Activated T-cell treated with anti-CD3 and anti-CD28 coated beads for 1 hour (primary cell): ENCODE measurements around the gene GLB1L3.
"Not testable (repeated sequence)": the region's sequence is repeated elsewhere in the genome, so short reads cannot be mapped to it uniquely, and the experiment has no call there.

Experiments
- DNase-seq: peaks from one replicate; pipeline ENCODE4 v3.0.0-alpha.2; 2020; ENCODE audit warnings: low read depth

GLB1L3 gene

DNA sequence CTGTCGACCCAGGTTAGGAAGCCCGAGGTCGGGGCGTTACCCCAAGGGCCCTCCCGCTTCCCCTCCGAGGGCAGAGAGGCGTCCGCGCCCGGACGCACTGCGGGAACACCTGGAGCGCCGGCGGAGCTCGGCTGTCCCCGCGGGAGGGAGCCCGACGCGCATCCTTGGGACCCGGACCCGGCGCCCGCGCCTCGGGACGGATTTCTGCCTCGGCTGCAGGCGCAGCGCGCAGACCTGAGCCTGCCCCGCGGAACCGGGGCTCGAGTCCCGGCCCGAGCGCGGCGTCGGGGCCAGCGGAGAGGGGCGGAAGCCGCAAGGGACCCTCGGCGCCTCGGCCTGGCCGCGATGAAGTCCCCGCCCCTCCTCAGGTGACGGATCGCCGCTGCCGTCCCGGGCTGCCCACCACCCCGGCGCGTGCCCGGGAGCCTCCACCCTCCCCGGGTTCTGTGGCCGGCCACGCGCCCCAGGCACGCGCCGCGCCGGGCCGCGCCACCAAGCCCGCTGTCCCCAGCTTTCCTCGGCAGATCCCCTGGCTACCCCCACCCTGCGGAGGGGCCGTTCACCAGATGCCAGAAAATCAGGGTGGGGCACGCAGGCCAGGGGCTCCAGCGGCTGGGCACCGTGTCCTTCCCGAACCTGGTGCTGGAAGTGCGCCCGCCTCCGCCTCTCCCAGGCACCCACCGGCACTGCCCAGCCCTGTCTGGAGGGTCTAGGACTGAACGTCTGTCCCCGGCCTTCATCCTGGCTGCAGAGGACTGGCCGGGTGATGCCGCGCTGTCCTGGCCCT lies 410 bp downstream of the GLB1L3 start:
- DNase-seq = no peak

DNA sequence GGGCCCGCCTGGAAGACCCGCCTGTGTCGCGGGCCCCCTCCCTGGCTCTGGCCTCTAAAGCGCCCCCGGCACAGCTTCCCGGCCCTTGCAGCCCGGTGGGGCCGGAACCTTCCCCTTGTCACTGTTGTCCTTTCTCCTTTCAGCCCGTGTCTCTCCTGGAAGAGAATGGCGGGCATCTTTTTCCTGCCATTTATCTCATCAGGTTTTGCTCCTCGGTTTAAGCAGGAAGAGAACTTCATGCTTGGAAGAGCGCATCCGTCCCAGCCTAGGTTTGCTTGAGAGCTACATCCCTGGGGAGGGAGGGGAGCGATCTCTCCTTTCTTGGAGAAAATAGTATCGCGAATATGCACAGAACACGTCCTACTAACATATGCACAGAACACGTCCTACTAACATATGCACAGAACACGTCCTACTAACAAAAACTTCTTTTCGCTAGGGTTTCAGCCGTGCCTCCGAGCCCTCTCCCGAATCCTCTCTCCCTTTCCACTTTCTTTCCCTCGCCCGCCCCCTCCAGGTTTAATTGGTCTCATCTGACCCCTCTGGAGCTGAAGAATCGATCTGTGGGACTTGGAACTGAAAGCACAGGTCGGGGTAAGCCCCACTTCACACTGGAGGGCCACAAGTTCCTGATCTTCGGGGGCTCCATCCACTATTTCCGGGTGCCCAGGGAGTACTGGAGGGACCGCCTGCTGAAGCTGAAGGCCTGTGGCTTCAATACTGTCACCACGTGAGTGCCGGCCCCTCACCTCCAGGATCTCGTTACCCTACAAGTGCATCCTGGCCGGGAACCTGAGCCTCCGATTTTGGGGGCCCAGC lies 1.2 kb downstream of the GLB1L3 start:
- DNase-seq = no peak

DNA sequence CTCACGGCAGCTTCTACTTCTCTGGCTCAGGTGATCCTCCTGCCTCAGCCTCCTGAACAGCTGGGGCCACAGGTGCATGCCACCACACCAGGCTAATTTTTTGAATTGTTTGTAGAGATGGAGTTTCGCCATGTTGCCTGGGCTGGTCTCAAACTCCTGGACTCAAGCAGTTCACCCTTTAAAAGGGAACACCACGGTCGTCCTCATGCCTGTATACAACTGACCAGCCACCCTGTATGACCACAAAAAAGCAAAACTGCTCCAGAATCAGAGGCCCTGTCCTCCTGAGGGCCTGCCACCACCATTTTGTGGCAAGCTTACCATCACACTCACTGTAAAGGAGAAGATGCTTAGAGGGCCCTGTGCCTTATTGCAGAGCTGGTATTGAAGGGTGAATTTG lies 2.2 kb downstream of the GLB1L3 start:
- DNase-seq = no peak

DNA sequence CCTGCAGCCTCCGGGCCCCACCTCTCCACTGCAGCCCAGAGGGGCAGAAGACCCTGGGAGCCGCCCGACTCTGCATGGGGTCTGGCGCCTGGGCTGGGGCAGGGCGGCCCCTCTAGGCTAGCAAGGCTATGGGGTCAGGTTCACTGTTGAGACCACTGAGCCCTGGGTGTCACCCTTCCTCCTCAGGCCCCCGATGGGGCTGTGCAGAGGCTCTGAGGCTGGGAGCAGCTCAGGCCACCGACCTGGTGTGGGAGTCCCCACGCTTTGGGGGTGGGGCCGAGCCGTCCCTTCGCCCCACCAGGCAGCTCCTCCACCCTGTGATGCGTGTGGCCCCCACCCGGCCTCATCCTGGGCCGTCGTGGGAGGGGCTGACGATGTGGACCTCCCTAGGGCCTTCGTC lies 5.5 kb downstream of the GLB1L3 start:
- DNase-seq = not testable (repeated sequence)

DNA sequence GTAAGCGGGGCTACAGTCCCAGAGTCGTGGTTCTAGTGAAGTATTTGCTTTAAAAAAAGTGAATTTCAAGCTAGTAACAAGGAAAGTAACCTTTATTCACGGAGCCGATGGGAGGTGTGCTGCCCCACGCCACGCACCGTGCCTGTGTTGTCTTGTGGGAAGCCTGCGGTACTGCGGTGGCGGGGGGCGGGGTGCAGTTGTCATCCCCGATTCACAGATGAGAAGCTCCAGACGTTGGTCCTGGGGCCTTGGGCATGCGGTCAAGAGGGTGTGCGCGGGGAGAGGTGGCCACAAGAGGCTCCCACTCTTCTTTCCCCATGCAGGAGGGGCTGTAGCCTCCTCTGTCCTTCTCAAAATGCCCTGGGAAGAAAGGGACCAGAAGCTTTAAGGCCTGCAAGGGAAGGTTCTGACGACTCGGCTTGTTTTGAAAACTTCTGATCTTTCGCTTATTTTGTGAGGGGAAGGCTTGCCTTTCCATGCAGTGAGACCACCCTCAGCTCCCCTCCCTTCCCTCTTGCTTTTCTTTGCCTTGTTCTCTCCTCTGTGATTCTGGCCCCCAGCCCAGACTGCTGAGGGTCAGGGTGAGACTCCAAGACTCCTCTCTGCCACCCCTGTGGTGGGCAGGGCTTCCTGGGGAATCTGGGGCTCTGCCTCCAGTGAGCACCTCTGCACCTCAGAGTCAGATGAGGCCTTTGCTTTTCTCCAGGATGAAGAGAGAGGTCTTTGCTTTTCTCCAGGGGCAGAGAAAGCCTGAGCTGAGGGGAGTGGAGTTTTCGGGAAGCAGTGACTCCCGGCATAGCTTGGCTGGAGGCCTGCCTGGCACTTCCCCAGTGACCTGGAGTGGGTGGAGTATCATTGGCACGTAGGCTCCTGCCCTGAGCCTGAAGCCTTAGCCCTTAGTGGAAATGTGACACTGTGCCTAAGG lies 6.2 kb downstream of the GLB1L3 start:
- DNase-seq = no peak

DNA sequence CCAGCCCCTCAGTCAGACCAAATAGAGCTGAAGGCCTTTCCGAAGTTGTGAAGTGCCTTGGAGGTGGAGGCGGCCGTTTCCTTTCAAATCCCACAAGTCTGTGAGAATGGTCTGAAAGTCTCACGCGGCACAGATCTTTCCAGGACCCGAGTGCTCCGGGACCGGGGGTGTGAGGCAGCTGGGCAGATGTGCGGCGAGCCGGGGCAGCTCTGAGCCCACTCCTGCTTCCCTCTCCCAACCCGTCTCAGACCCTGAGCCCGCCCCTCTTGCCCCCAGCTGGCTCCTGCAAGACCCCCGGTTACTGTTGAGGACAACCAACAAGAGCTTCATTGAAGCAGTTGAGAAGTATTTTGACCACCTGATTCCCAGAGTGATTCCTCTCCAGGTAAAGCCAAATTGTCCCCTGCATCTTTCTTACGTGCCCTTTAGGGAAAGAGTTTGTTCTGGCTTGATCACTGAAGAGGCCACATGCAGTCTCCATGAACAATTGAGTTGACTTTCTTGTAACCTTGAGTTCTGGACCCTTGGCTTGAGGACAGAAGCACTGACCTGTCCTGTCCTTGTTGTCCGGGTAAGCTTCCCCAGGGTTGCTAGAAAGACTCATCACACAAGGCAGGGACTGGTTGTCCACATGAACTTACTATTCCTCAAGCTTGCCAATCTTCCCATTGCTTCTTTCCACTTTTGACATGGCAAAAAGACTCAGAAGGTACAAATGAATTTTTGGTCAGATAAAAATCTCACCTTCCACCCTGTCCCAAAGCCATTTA lies 7.5 kb downstream of the GLB1L3 start:
- DNase-seq = no peak

DNA sequence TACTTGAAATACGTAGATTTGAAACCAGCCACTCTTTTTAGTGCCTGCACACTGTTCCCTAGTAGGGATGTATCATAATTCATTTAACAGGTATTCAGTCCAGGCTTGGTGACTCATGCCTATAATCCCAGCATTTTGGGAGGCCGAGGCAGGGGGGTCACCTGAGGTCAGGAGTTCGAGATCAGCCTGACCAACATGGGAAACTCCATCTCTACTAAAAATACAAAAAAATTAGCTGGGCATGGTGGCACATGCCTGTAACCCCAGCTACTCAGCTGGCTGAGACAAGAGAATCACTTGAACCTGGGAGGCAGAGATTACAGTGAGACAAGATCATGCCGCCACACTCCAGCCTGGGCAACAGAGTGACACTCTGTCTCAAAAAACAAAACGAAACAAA lies 8.2 kb downstream of the GLB1L3 start:
- not testable (repeated sequence) for DNase-seq

DNA sequence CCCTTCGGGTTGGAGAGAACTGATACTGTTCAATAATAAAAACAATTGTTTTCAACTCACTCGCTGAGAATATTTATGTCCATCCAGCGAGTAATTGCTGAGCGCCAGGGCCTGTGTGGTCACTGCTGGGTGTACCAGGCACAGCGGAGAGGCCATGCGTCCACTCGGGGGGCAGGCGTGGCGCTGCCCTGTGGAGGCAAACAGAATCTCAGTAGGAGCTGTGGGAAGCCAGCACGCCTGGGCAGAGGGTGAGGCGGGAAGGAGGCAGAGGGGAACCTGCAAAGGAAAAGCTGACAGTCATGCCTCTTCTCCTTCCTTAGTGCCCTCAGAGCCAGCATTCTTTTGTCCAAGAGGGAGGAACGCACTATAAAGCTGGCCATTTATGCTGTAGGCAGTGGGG lies 11.4 kb downstream of the GLB1L3 start:
- no peak for DNase-seq

DNA sequence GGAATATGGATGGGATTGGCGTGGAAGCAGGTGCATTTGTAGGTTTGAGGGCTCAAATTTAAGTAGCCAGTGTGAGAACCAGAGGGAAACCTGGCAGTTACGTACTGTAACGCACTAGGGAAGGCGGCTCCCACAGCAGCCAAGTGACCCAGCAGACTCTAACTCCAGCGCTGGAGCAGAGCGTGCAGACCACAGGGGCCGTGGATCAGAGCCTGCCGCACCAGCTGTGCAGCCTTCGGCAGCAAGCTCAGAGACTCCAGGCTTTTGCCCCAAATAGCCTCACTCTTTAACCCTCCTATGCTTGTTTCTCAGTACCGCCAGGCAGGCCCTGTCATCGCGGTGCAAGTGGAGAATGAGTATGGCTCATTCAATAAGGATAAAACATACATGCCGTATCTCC lies 12.3 kb downstream of the GLB1L3 start:
- DNase-seq = no peak

DNA sequence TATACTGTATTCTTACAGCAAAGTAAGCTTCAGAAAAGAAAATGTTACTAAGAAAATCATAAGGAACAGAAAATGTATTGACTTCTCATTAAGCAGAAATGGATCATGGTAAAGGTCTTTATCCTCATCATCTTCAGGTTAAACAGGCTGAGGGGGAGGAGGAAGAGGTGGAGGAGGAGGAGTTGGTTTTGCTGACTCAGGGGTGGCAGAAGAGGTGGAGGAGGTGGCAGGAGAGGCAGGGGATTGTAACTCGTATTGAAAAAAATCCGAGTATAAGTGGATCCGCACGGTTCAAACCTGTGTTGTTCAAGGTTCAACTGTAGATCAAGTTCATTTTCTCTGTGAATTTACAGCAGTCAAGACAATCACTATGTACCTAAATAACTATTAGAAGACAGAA lies 13.0 kb downstream of the GLB1L3 start:
- no peak for DNase-seq

DNA sequence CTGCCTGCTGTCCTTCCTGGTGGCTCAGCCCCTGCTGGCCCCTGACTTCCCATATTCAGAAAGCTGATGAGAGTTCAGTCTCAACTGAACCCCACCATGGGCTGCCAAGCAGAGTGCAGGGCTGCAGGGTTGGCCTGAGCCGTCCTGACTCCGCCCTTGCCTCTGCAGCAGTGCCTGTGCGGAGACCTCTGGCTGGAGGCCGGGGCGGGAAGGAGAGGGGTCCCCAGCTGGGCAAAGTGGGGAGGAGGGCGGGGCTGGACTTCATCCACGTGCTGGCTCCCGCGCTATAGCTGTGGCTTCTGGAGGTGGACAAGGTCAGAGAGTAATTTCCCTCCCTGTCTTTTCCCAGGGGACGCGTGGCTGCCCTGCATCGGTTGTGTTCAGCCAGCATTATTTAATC lies 13.6 kb downstream of the GLB1L3 start:
- DNase-seq = no peak

DNA sequence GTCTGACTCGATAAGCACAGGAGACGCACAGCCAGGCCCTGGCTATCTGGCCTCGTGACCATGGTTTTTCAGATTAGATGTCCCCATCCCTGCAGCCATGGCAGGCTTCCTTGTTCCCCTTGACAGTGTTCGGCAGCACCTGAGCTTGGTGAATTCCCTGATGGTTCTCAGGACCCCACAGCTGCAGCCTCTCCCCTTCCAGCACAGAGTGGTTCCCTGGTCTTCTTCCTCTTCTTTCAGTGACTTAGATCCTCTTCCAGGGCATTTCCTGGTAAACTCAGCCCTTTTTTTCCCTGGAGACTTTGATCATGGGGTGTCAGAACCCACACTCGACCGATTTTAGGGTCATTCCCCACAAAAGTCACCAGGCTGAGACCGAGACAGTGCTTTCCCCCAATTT lies 14.5 kb downstream of the GLB1L3 start:
- DNase-seq = no peak

DNA sequence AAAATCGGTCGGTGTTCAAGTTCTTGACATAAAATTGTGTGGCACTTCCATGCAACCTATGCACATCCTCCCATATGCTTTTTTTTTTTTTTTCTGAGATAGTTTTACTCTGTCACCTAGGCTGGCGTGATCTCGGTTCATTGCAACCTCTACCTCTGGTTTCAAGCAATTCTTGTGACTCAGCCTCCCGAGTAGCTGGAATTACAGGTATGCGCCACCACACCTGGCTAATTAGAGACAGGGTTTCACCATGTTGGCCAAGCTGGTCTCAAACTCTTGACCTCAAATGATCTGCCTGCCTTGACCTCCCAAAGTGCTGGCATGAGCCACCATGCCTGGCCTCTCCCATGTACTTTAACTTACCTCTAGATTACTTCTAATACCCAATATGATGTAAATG lies 15.0 kb downstream of the GLB1L3 start:
- DNase-seq = no peak

DNA sequence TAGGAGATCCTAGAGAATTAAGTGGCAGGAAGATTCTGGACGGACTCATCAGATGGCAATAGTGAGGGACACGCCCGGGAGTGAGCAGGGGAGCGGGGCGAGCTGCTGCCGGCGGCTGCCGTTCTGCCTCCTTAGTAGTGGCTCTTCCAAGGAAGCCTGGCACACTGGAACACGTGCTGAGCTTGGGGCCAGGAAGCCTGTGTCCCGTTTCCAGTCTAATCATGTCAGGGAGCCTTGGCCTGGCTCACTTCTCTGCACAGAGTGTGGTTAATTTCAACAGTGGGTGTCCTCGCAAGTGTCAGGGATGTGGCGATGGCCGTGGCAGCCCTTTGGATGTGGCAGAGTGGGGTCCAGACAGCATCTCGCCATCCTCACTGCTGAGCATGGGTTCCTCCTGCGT lies 16.5 kb downstream of the GLB1L3 start:
- no peak for DNase-seq

DNA sequence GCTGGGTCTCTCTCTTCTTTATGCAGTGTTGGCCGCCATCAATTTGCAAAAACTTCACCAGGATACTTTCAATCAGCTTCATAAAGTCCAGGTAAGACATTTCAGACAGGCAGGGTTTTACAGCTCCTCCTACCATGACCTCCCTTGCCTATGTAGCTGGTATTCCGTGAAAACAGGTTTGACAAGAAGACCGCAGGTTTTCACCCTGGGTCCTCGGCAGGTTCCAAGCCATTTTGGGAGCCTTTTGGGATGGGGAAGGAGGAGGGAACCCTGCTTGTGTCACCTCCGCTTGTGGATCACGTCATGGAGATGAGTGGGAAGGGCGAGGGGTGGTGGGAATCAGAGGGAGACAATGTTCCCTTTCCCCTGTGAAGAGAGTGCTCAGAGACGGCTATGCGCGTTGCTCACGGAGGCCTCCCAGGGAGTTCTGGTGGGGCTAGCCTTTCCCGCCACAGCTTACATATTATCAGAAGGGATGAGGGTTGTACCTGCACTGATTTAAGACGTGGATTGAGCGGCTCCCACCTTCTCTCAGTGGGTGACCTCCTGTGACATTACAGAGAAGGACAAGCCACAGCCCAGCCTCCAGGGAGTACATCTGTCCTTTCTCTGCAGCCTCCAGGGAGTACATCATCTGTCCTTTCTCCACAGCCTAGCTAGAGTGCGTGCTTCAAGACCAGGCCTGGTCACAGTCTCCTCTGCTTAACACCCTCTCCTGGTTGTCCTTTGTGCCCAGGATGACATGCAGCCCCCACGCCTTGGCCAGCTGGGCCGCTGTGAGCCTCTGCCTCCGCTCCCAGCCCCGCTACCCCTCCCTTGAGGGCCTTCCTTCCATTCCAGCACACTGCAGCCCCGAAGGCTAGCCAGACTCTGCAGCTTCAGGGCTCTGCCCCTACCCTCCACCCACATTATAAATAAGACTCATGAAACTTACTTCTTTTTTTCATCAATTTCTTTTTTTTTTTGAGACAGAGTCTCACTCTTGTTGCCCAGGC lies 17.2 kb downstream of the GLB1L3 start:
- no peak for DNase-seq

DNA sequence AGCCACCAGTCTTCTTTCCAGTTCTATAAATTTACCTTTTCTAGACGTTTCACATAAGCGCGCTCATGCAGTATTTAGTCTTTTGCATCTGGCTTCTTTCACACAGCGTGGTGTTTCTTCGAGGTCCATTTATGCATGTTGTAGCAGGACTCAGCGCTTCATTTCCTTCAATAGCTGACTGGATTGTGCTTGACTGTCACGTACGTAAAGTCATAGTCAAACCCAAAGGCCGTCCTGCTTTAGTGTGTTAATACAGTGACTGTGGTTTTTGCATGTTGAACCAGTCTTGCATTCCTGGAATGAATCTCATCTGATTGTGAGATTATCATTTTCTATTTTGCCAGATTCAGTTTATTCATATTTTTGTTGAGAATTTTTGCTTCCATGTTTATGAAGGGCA lies 18.5 kb downstream of the GLB1L3 start:
- no peak for DNase-seq

DNA sequence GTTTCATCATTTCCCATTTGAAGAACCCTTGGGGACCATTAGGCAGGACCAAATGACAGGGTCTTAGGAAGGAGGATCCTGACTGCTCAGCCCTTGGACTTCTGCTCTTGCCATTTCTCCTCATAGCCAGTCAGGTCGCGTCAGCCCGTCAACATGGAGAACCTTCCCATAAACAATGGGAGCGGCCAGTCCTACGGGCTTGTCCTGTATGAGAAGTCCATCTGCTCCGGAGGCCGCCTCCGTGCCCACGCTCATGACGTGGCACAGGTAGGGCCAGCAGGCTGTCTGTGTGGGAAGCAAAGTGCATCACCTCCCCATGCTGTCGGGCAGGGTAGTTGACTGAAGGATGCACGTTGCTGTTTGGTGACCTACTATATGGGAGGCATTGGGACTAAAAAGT lies 36.0 kb downstream of the GLB1L3 start:
- no peak for DNase-seq

DNA sequence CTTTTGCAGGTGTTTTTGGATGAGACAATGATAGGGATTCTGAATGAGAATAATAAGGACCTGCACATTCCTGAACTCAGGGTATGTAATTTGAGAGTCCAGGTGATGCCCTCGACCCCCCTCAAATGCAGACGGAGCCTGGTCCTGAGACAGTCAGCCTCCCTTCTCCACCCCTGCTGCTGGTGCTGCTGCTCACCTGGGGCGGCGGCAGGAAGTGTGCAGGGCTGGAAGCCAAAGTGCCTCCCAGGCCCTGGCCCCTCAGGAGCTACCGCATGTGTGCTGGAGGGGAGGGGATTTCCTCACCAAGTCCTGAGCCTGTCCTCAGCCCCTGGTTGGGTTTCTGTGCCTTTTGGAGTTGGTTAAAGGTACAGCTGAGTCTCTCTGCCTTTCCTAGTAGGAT lies 36.6 kb downstream of the GLB1L3 start:
- DNase-seq = no peak

DNA sequence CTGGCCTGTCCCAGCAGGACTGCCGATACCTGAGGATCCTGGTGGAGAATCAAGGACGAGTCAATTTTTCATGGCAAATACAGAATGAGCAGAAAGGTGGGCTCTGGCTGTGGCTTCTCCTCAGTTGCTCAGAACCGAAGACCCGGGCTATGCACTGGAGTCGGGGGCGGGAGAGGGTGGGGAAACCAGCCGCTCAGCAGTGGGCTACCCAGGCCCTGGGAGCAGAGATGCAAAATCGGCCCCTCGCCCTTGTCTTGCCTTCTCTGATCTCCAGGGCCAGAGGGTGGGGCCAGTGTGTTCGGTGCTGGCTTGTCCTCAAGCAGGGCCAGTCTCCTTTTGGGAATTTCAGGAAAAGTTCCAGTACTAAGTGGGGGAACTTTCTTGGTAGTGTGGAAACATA lies 37.2 kb downstream of the GLB1L3 start:
- DNase-seq = no peak

DNA sequence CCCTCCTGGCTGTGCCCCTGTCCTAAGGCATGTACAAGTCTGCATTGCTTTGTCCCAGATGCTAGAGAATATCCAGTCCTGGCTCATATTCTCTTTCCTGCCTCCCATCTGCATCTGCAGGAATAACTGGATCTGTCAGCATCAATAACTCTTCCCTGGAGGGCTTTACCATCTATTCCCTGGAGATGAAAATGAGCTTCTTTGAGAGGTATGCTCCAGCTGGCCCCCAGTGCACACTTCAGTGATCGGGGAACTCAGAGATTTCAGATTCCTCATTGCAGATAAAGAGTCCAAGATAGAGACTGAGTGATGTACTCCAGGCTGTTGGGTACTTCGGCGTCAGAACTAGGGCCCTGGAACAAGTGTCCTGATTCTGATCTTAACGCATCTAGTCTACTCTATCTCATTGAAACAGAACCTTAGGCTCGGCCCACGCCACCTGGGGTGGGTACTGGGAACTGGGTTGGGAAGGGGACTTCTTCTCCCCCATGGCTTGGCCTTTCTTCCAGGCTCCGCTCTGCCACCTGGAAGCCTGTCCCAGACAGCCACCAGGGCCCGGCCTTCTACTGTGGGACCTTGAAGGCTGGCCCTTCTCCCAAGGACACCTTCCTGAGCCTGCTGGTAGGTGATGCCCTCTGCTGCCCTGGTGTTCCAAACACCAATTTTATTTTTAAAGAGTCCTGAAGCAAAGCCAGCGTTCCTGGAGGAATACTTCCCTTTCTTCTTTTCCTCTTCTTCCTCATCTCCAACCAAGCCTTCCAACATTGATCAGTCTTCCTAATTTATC lies 37.8 kb downstream of the GLB1L3 start:
- no peak for DNase-seq
